Stimulated activated CD8-positive, alpha-beta memory T cell treated with anti-CD3 and anti-CD28 coated beads, Interleukin-15, amount 100 ng/mL, for 4 hours (primary cell): ENCODE results near the gene TRIM63.

ENCODE experiments used
- DNase-seq, 2 donors: peaks; one replicate each; pipeline ENCODE4 v3.0.0-alpha.2; 2020; ENCODE audit warnings: low read depth in 2 of 2

TRIM63 gene

GRCh38 chr1:26034504-26035202 lies 32.8 kb downstream of the TRIM63 start:
- no peak for DNase-seq

GRCh38 chr1:26032656-26033357 lies 34.6 kb downstream of the TRIM63 start:
- DNase-seq = no peak

GRCh38 chr1:26031611-26032220 lies 35.7 kb downstream of the TRIM63 start:
- DNase-seq = no peak

- no peak for DNase-seq
Measured at GRCh38 chr1:26031196-26031595, 36.2 kb downstream of the TRIM63 start.

- DNase-seq = no peak
Measured at GRCh38 chr1:26029864-26030481, 37.5 kb downstream of the TRIM63 start.

GRCh38 chr1:26029054-26029863 lies 38.2 kb downstream of the TRIM63 start:
- no peak for DNase-seq

GRCh38 chr1:26028490-26028980 lies 38.9 kb downstream of the TRIM63 start:
- no peak for DNase-seq

GRCh38 chr1:26027716-26028489 lies 39.5 kb downstream of the TRIM63 start:
- DNase-seq = no peak

- no peak for DNase-seq
Measured at GRCh38 chr1:26025517-26025916, 41.9 kb downstream of the TRIM63 start.

GRCh38 chr1:26025060-26025459 lies 42.4 kb downstream of the TRIM63 start:
- DNase-seq = no peak

GRCh38 chr1:26023826-26024225 lies 43.6 kb downstream of the TRIM63 start:
- no peak for DNase-seq

- no peak for DNase-seq
Measured at GRCh38 chr1:26023009-26023408, 44.4 kb downstream of the TRIM63 start.

- DNase-seq = no peak
Measured at GRCh38 chr1:26022404-26022779, 45.0 kb downstream of the TRIM63 start.

- no peak for DNase-seq
Measured at GRCh38 chr1:26021647-26022403, 45.6 kb downstream of the TRIM63 start, which contains the start of gene EXTL1. Gene EXTL1 (plus strand): TSS chr1:26021775. CDS start chr1:26022647, 872 bp downstream.

- no peak for DNase-seq
Measured at GRCh38 chr1:26020941-26021646, 46.3 kb downstream of the TRIM63 start.

- DNase-seq = no peak
Measured at GRCh38 chr1:26020330-26020768, 47.1 kb downstream of the TRIM63 start.

GRCh38 chr1:26019641-26020315 lies 47.7 kb downstream of the TRIM63 start:
- DNase-seq = no peak

GRCh38 chr1:26017606-26018005 lies 49.8 kb downstream of the TRIM63 start:
- DNase-seq = no peak
